IPS DF 6.9 (cell line): ENCODE results near the gene TGFA.

Source experiments
- DNase-seq: peaks from one replicate; pipeline ENCODE4 v3.0.0-alpha.2; 2013; ENCODE audit warnings: low read depth, low spot score
- H3K27ac ChIP-seq: one replicate; pipeline ENCODE4 v1.5.1; 2013; ENCODE audit warnings: low read length, control low read depth
- H3K27me3 ChIP-seq: 2 replicates; pipeline ENCODE4 v1.6.1; 2013; ENCODE audit warnings: mild to moderate bottlenecking, low read length; ENCODE audit not compliant: control insufficient read depth, insufficient read depth
- H3K36me3 ChIP-seq: 2 replicates; pipeline ENCODE4 v1.6.1; 2013; ENCODE audit warnings: low read length; ENCODE audit not compliant: control insufficient read depth, insufficient read depth
- H3K4me1 ChIP-seq: 2 replicates; pipeline ENCODE4 v1.6.1; 2013; ENCODE audit warnings: low read length; ENCODE audit not compliant: control insufficient read depth, insufficient read depth
- H3K4me3 ChIP-seq: 2 replicates; pipeline ENCODE4 v1.5.1; 2013; ENCODE audit warnings: mild to moderate bottlenecking, low read length
- H3K9me3 ChIP-seq: 2 replicates; pipeline ENCODE4 v1.6.1; 2013; ENCODE audit warnings: low read length, inconsistent platforms; ENCODE audit not compliant: control insufficient read depth, insufficient read depth
- WGBS: extraction: QIAGEN DNeasy Blood & Tissue Kit; methylation state at CpG from one replicate; pipeline ENCODE4 v1.1.7; 2013; ENCODE audit warnings: mixed read lengths, missing lambda C conversion rate; ENCODE audit not compliant: insufficient read length, insufficient coverage; 5-methylcytosine and 5-hydroxymethylcytosine counted together

TGFA gene

DNA sequence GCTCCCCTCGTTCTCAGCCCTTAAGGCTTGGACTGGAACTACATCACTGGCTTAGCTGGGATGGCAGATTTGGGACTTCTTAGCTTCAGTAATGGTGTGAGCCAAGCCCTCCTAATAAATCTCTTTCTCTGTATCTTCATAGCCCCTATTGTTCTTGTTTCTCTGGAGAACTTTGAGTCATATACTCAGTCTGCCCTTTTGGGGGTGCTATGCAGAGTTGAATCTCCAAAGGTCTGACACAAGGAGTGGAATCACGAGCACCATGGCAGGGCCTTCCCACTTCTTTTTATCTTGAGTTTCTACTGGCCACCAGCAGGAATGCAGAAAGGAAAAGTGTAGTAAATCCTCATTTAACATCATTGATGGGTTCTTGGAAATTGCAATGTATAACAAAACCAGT, 13.3 kb upstream of the TGFA start:
- WGBS = no CpG with 5 or more reads among the region's 2 CpGs
- Histone ChIP-seq H3K4me1 (no peaks in the 10 kb centered on the region), H3K36me3 (no peaks in the 10 kb centered on the region), H3K4me3 (no peak overlapping the region), H3K9me3 (no peaks in the 10 kb centered on the region), H3K27ac (no peak overlapping the region), H3K27me3 (no peaks in the 10 kb centered on the region)
- DNase-seq = no peak

DNA sequence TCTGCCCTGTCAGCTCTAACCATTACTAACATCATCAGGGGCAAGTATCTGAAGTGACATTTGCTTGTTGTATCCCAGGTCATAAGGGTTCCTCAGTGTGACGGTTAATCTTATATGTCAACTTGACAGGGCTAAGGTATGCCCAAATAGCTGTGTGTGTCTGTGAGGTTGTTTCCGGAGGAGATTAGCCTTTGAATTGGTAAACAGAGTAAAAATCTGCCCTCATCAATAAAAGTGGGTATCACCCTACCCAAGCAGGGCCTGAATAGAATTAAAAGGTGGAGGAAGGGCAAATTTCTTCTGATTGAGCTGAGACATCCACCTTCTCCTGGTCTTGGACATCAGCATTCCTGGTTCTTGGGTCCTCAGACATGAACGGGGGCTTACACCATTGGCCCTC, 12.8 kb upstream of the TGFA start:
- H3K4me3 ChIP-seq = no peak overlapping the region
- no peaks in the 10 kb centered on the region for H3K9me3 ChIP-seq
- H3K27me3 ChIP-seq = no peaks in the 10 kb centered on the region
- DNase-seq = no peak
- WGBS = no CpG with 5 or more reads among the region's 3 CpGs
- no peaks in the 10 kb centered on the region for H3K36me3 ChIP-seq
- no peaks in the 10 kb centered on the region for H3K4me1 ChIP-seq
- H3K27ac ChIP-seq = no peak overlapping the region

DNA sequence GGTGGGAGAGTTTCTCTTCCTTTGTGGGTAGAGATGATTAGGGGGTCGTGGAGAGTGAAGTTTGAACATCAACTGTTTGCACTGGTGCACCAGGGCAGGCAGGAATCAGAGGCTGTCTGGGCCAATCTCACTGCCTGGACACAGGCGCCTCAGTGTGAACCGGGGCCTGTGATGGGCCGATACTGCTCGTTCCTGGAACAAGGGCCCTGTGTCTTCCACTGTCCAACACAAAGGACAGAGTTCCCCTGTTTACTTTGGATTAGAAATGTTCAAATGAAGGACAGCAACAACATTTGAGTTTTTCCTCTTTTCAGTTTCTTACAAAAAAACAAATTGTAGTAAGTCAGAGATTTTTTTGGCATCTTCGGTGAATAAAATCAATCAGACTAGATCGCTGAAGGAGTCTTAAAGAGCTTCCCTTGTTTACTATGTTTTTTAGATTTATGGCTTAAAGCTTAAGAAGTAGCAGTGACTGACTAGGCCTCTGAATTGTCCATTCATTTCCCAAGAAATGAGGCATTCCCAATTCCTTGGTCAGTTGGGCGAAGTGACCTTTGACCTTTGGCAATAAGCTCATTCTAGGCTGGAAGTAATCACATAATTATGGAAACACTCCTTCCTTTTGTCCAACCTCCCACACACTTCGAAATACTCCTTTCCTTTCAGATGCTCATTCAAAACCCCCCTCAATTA, 11.6 kb upstream of the TGFA start:
- no peak for DNase-seq
- H3K36me3 ChIP-seq = no peaks in the 10 kb centered on the region
- H3K4me1 ChIP-seq = no peaks in the 10 kb centered on the region
- no CpG with 5 or more reads among the region's 9 CpGs for WGBS
- no peak overlapping the region for H3K27ac ChIP-seq
- H3K27me3 ChIP-seq = no peaks in the 10 kb centered on the region
- H3K4me3 ChIP-seq = no peak overlapping the region
- no peaks in the 10 kb centered on the region for H3K9me3 ChIP-seq

DNA sequence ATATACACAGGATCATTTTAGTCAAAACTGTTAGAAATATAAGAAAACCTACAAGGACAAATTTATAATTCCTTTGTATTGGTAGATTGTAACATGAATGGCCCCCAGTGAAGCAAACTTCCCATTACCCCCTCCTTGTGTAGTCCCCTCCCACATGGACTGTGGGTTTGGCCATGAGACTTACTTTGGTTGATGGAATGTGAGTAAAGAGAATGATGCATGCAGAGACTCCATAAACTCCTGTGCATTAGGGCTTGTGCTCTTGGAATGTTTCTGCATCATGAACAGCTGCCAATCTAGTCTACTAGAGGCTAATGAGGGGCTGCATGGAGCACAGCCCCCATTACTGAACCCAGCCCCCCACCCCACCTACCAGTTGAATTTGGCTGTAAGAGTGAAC, 8.3 kb upstream of the TGFA start:
- Histone ChIP-seq H3K27me3 (no peaks in the 10 kb centered on the region), H3K4me3 (no peak overlapping the region), H3K4me1 (no peaks in the 10 kb centered on the region), H3K9me3 (no peaks in the 10 kb centered on the region), H3K27ac (no peak overlapping the region), H3K36me3 (no peaks in the 10 kb centered on the region)
- no peak for DNase-seq

DNA sequence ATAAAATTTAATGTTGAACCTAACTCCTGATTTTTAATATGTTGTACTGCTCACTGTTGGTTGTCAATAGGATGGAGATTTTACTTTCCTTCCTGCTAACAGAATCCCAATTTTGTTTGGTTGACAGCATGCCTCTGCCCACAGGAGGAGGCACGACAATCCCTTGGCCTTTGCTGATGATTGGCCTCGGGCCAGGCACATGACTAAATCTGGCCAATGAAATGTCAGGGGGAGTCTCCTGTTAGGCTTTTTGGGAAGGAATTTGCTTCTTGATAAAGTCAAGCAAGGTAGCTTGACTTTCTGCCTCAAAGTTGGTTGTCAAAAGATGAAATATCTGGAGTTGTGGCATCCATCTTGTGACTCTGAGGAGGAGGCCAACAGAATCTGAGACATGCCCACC, 6.8 kb upstream of the TGFA start:
- H3K27me3 ChIP-seq = no peaks in the 10 kb centered on the region
- H3K36me3 ChIP-seq = no peaks in the 10 kb centered on the region
- DNase-seq = no peak
- no CpG with 5 or more reads among the region's 2 CpGs for WGBS
- no peak overlapping the region for H3K4me3 ChIP-seq
- no peaks in the 10 kb centered on the region for H3K4me1 ChIP-seq
- H3K9me3 ChIP-seq = no peaks in the 10 kb centered on the region
- H3K27ac ChIP-seq = no peak overlapping the region

DNA sequence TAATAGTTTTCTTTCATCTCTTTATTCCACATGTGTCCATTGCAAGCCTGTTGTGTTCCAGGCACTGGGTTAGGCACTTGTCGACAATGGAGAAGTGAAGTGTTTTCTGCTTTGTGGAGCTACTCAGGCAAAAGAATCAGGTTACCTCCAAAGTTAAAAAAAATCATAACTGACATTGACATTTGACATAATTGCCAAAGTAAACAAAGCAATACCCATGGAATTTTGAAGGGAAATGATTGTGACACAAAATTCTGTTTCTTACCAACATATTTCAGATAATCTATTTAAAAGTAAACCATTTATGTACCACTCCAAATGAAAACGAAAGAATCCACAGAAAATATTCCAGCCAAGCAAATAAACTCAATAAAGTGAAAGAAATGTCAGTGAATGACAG, 6.4 kb upstream of the TGFA start:
- Histone ChIP-seq H3K27me3 (peaks cover 2% of the 10 kb centered on the region; the same call in 1 of the 2 replicates), H3K4me3 (no peak overlapping the region), H3K36me3 (no peaks in the 10 kb centered on the region), H3K9me3 (no peaks in the 10 kb centered on the region), H3K27ac (no peak overlapping the region), H3K4me1 (no peaks in the 10 kb centered on the region)
- no CpG with 5 or more reads among the region's 2 CpGs for WGBS
- DNase-seq = no peak

DNA sequence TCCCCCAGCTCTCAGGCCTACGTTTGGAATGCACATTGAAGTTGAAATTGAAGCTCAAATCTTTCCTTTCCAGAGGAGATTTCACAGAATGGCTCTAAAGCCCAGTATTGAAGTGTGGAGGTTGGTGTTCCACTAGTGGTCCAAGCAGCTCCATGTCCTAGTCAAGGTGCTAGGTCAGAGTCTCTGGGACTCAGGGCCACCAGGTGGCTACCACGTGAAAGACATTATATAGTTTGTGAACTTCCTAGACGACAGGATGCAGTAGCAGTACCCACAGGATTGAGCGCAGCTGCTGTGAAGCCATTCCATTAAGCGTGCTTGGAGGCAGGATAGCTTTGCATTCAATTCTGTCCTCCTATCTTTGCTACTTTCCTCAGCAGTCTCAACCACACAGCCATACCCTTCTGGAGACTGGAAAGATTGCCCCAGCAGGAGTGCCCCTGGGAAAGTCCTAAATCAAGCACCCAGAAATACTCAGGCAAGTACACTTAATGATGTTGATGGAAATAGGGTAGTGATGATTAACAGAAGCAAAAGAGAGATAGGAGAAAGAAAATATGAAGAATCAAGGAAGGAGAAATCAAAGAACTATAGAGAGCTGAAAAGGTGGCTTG, 4.7 kb upstream of the TGFA start:
- no peak overlapping the region for H3K27ac ChIP-seq
- H3K4me1 ChIP-seq = no peaks in the 10 kb centered on the region
- DNase-seq = no peak
- H3K9me3 ChIP-seq = no peaks in the 10 kb centered on the region
- no peak overlapping the region for H3K4me3 ChIP-seq
- H3K27me3 ChIP-seq = peaks cover 3% of the 10 kb centered on the region; the same call in 1 of the 2 replicates
- H3K36me3 ChIP-seq = no peaks in the 10 kb centered on the region
- no CpG with 5 or more reads among the region's 5 CpGs for WGBS

DNA sequence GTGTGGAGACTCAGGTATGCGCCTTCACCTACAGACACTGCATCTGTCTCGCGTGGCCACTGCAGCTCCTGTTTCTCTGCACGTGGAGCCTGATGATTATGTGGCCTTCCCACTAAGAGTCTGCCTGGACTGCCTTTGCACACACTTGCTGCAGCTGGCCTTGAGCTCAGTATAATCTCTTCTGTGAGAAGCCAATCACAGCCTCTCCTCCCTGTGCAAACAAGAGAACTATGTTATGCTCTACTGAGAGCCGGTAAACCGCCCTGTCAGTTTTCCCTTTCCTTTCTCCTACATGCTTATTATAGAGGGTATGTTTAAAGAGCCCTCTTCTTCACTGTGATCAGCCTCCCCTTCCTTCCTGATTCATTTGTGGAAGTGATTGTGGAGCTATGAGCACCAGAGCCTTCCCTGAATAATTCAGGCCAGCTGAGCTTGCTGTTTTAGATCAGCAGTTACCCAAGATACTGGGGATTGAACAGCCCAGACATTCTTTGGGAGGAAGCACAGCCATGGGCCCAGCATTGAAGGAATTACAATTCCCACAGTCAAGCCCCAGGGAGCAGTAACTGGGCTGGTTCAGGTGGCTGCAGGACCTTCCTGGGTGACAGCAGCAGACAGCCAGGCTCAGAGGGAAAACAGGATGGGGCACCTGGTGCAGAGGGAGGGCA, 3.7 kb upstream of the TGFA start:
- Histone ChIP-seq H3K36me3 (no peaks in the 10 kb centered on the region), H3K4me3 (no peak overlapping the region), H3K27ac (no peak overlapping the region), H3K4me1 (no peaks in the 10 kb centered on the region), H3K9me3 (no peaks in the 10 kb centered on the region), H3K27me3 (peaks cover 10% of the 10 kb centered on the region)
- no peak for DNase-seq
- WGBS = no CpG with 5 or more reads among the region's 6 CpGs

DNA sequence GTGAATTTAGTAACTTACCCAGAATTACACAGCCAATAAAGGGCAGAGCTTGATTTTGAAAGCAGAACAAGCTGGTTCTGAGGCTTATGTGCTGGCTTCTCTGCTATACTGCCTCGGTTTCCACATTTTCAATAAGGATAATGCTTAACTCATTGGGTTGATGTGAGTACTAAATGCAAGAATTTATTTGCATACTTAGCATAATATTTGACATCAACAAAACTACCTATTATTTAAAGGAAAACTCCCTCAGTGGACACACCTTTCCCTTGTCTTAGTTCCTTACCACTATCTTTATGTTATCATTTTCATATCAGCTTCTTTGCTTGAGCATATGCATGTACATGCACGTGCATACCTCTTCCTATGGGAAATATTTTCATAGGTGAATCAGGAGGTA, 3.0 kb upstream of the TGFA start:
- H3K9me3 ChIP-seq = no peaks in the 10 kb centered on the region
- no peak overlapping the region for H3K27ac ChIP-seq
- H3K27me3 ChIP-seq = peaks cover 16% of the 10 kb centered on the region
- no peaks in the 10 kb centered on the region for H3K4me1 ChIP-seq
- no peaks in the 10 kb centered on the region for H3K36me3 ChIP-seq
- DNase-seq = no peak
- WGBS = no CpG with 5 or more reads among the region's 2 CpGs
- H3K4me3 ChIP-seq = no peak overlapping the region

DNA sequence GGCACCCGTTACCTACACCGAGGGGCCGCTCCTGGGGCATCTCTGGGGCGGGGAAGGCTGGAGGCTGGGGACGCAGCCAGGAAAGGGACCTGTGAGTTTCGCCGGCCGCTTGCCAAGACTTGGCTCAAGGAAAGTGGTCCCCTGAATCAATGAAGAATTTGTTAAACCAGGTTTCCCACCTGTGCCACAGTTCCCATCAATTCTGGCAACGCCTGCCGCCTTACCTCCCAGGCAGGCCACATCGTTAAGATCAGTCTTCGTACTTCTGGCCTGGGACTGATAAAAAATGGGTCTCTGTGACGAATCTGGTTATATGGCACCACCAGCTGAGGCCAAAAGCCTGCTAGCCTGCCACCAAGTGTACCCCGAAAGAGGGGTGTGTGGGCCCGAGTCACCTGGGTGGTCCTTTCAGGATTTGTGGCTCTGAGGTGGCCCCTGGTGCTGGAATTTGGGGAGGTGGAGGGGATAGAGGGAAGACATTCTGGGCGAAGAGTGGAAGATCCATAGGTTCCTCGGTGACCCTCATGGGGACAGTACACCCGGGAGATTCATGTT, 789 bp upstream of the TGFA start:
- Histone ChIP-seq H3K27ac (no peak overlapping the region), H3K27me3 (peaks cover 16% of the 10 kb centered on the region), H3K36me3 (no peaks in the 10 kb centered on the region), H3K4me3 (peak overlapping the region; percentile 63; the same call in 1 of the 2 replicates), H3K9me3 (no peaks in the 10 kb centered on the region), H3K4me1 (no peaks in the 10 kb centered on the region)
- WGBS = no CpG with 5 or more reads among the region's 18 CpGs
- DNase-seq = no peak
